ENCODE data around the gene PAX7.

PAX7 gene

GRCh38 chr1:18712252-18712600 is 81.6 kb downstream of the PAX7 start:
- Mint-ChIP-seq H3K27ac (no peak overlapping the region), H3K9me3 (ENCODE audit: low read depth) (no peaks in the 10 kb centered on the region), H3K4me1 (ENCODE audit: low read depth) (peaks cover 3% of the 10 kb centered on the region), H3K36me3 (no peaks in the 10 kb centered on the region), H3K27me3 (peaks cover 12% of the 10 kb centered on the region), H3K4me3 (no peak overlapping the region)

- Mint-ChIP-seq H3K27ac (no peak overlapping the region), H3K4me1 (ENCODE audit: low read depth) (peaks cover 7% of the 10 kb centered on the region), H3K27me3 (peaks cover 20% of the 10 kb centered on the region)
Observed at GRCh38 chr1:18714404-18715175, 83.9 kb downstream of the PAX7 start.

GRCh38 chr1:18716112-18716784 is 85.6 kb downstream of the PAX7 start:
- Mint-ChIP-seq H3K27ac (no peak overlapping the region), H3K4me1 (ENCODE audit: low read depth) (peaks cover 7% of the 10 kb centered on the region), H3K27me3 (peaks cover 31% of the 10 kb centered on the region), H3K9me3 (ENCODE audit: low read depth) (no peaks in the 10 kb centered on the region), H3K36me3 (no peaks in the 10 kb centered on the region), H3K4me3 (no peak overlapping the region)

More at GRCh38 chr1:18714404-18715175, 83.9 kb downstream of the PAX7 start:
- Mint-ChIP-seq H3K9me3 (ENCODE audit: low read depth) (no peaks in the 10 kb centered on the region), H3K36me3 (no peaks in the 10 kb centered on the region), H3K4me3 (no peak overlapping the region)

GRCh38 chr1:18716785-18717678 is 86.4 kb downstream of the PAX7 start:
- no peaks in the 10 kb centered on the region for H3K36me3 Mint-ChIP-seq
- H3K4me1 Mint-ChIP-seq (ENCODE audit: low read depth), result peaks cover 7% of the 10 kb centered on the region
- no peaks in the 10 kb centered on the region for H3K9me3 Mint-ChIP-seq (ENCODE audit: low read depth)
- no peak overlapping the region for H3K4me3 Mint-ChIP-seq
- peaks cover 37% of the 10 kb centered on the region for H3K27me3 Mint-ChIP-seq
- no peak overlapping the region for H3K27ac Mint-ChIP-seq

- Mint-ChIP-seq H3K9me3 (ENCODE audit: low read depth) (no peaks in the 10 kb centered on the region), H3K4me3 (no peak overlapping the region), H3K27ac (no peak overlapping the region), H3K27me3 (peaks cover 44% of the 10 kb centered on the region), H3K4me1 (ENCODE audit: low read depth) (peaks cover 7% of the 10 kb centered on the region), H3K36me3 (no peaks in the 10 kb centered on the region)
Observed at GRCh38 chr1:18719786-18720451, 89.3 kb downstream of the PAX7 start.

GRCh38 chr1:18721041-18721440 is 90.4 kb downstream of the PAX7 start:
- no peak overlapping the region for H3K4me3 Mint-ChIP-seq
- H3K36me3 Mint-ChIP-seq, result no peaks in the 10 kb centered on the region
- H3K27me3 Mint-ChIP-seq, result peaks cover 49% of the 10 kb centered on the region
- H3K9me3 Mint-ChIP-seq (ENCODE audit: low read depth), result no peaks in the 10 kb centered on the region
- no peak overlapping the region for H3K27ac Mint-ChIP-seq
- H3K4me1 Mint-ChIP-seq (ENCODE audit: low read depth), result peaks cover 7% of the 10 kb centered on the region

GRCh38 chr1:18721776-18722175 is 91.1 kb downstream of the PAX7 start:
- Mint-ChIP-seq H3K4me1 (ENCODE audit: low read depth) (peaks cover 4% of the 10 kb centered on the region), H3K9me3 (ENCODE audit: low read depth) (no peaks in the 10 kb centered on the region), H3K27ac (no peak overlapping the region), H3K4me3 (no peak overlapping the region), H3K27me3 (peaks cover 45% of the 10 kb centered on the region), H3K36me3 (no peaks in the 10 kb centered on the region)

GRCh38 chr1:18722270-18722669 is 91.6 kb downstream of the PAX7 start:
- Mint-ChIP-seq H3K27ac (no peak overlapping the region), H3K27me3 (peaks cover 48% of the 10 kb centered on the region), H3K4me1 (ENCODE audit: low read depth) (peaks cover 4% of the 10 kb centered on the region)

GRCh38 chr1:18723206-18723605 is 92.6 kb downstream of the PAX7 start:
- Mint-ChIP-seq H3K36me3 (no peaks in the 10 kb centered on the region), H3K9me3 (ENCODE audit: low read depth) (no peaks in the 10 kb centered on the region), H3K4me3 (no peak overlapping the region), H3K4me1 (ENCODE audit: low read depth) (no peaks in the 10 kb centered on the region), H3K27ac (no peak overlapping the region), H3K27me3 (peaks cover 43% of the 10 kb centered on the region)

More at GRCh38 chr1:18722270-18722669, 91.6 kb downstream of the PAX7 start:
- no peaks in the 10 kb centered on the region for H3K9me3 Mint-ChIP-seq (ENCODE audit: low read depth)
- H3K4me3 Mint-ChIP-seq, result no peak overlapping the region
- no peaks in the 10 kb centered on the region for H3K36me3 Mint-ChIP-seq

GRCh38 chr1:18723701-18724411 is 93.2 kb downstream of the PAX7 start:
- Mint-ChIP-seq H3K9me3 (ENCODE audit: low read depth) (no peaks in the 10 kb centered on the region), H3K4me3 (no peak overlapping the region), H3K27ac (no peak overlapping the region), H3K27me3 (peaks cover 44% of the 10 kb centered on the region), H3K36me3 (no peaks in the 10 kb centered on the region), H3K4me1 (ENCODE audit: low read depth) (no peaks in the 10 kb centered on the region)

- Mint-ChIP-seq H3K36me3 (no peaks in the 10 kb centered on the region), H3K27ac (no peak overlapping the region), H3K9me3 (ENCODE audit: low read depth) (no peaks in the 10 kb centered on the region), H3K27me3 (peaks cover 41% of the 10 kb centered on the region), H3K4me3 (no peak overlapping the region), H3K4me1 (ENCODE audit: low read depth) (no peaks in the 10 kb centered on the region)
Observed at GRCh38 chr1:18724801-18725200, 94.2 kb downstream of the PAX7 start.

GRCh38 chr1:18725231-18725895 is 94.7 kb downstream of the PAX7 start:
- peaks cover 35% of the 10 kb centered on the region for H3K27me3 Mint-ChIP-seq
- H3K4me3 Mint-ChIP-seq, result no peak overlapping the region
- H3K9me3 Mint-ChIP-seq (ENCODE audit: low read depth), result no peaks in the 10 kb centered on the region
- no peaks in the 10 kb centered on the region for H3K36me3 Mint-ChIP-seq
- no peak overlapping the region for H3K27ac Mint-ChIP-seq
- no peaks in the 10 kb centered on the region for H3K4me1 Mint-ChIP-seq (ENCODE audit: low read depth)

- no peaks in the 10 kb centered on the region for H3K9me3 Mint-ChIP-seq (ENCODE audit: low read depth)
- H3K36me3 Mint-ChIP-seq, result no peaks in the 10 kb centered on the region
- no peak overlapping the region for H3K27ac Mint-ChIP-seq
- no peak overlapping the region for H3K4me3 Mint-ChIP-seq
- H3K4me1 Mint-ChIP-seq (ENCODE audit: low read depth), result no peaks in the 10 kb centered on the region
- H3K27me3 Mint-ChIP-seq, result peaks cover 31% of the 10 kb centered on the region
Observed at GRCh38 chr1:18726368-18726767, 95.7 kb downstream of the PAX7 start.

- Mint-ChIP-seq H3K4me1 (ENCODE audit: low read depth) (no peaks in the 10 kb centered on the region), H3K27ac (no peak overlapping the region), H3K36me3 (no peaks in the 10 kb centered on the region), H3K9me3 (ENCODE audit: low read depth) (no peaks in the 10 kb centered on the region), H3K27me3 (peaks cover 28% of the 10 kb centered on the region), H3K4me3 (no peak overlapping the region)
Observed at GRCh38 chr1:18727956-18728355, 97.3 kb downstream of the PAX7 start.

All from activated naive CD8-positive, alpha-beta T cell (primary cell).